Activated effector memory CD4-positive, alpha-beta T cell treated with Interleukin-2 at 50 U/mL for 16 hours (primary cell): ENCODE results near the gene KCNH8.

ENCODE experiments used
- DNase-seq: peaks from one replicate; pipeline ENCODE4 v3.0.0-alpha.2; 2020

The KCNH8 gene

GRCh38 chr3:19147905-19148767 lies at the start of gene KCNH8:
Gene KCNH8, plus strand, starts transcription at chr3:19148510. Its CDS starts 210 bp downstream, at chr3:19148720.
- DNase-seq = no peak

GRCh38 chr3:19102654-19103290 lies 45.5 kb upstream of the KCNH8 start:
- peak; percentile 47 for DNase-seq

GRCh38 chr3:19103510-19103909 lies 44.8 kb upstream of the KCNH8 start:
- DNase-seq = peak; percentile 4

GRCh38 chr3:19104459-19104858 lies 43.9 kb upstream of the KCNH8 start:
- DNase-seq = no peak

- DNase-seq = no peak
These were observed 42.5 kb upstream of the KCNH8 start for GRCh38 chr3:19105826-19106225.

- no peak for DNase-seq
These were observed 42.0 kb upstream of the KCNH8 start for GRCh38 chr3:19106307-19106706.

- DNase-seq = no peak
These were observed 40.6 kb upstream of the KCNH8 start for GRCh38 chr3:19107719-19108118.

GRCh38 chr3:19110335-19110895 lies 37.9 kb upstream of the KCNH8 start:
- DNase-seq = no peak

- DNase-seq = no peak
These were observed 33.8 kb upstream of the KCNH8 start for GRCh38 chr3:19114461-19114860.

GRCh38 chr3:19116239-19116638 lies 32.1 kb upstream of the KCNH8 start:
- no peak for DNase-seq

GRCh38 chr3:19124752-19125151 lies 23.6 kb upstream of the KCNH8 start:
- DNase-seq = no peak

- DNase-seq = no peak
These were observed 8.4 kb upstream of the KCNH8 start for GRCh38 chr3:19139863-19140262.

GRCh38 chr3:19146685-19147650 lies 1.3 kb upstream of the KCNH8 start:
- DNase-seq = peak; percentile 20

GRCh38 chr3:19148768-19149091 lies 420 bp downstream of the KCNH8 start:
- DNase-seq = no peak

GRCh38 chr3:19149368-19149767 lies 1.1 kb downstream of the KCNH8 start:
- DNase-seq = no peak

GRCh38 chr3:19151171-19151570 lies 2.9 kb downstream of the KCNH8 start:
- no peak for DNase-seq

GRCh38 chr3:19154693-19155250 lies 6.5 kb downstream of the KCNH8 start:
- DNase-seq = no peak

GRCh38 chr3:19155375-19155774 lies 7.1 kb downstream of the KCNH8 start:
- DNase-seq = no peak

GRCh38 chr3:19159966-19160635 lies 11.8 kb downstream of the KCNH8 start:
- DNase-seq = no peak

- DNase-seq = no peak
These were observed 17.3 kb downstream of the KCNH8 start for GRCh38 chr3:19165654-19166053.

- DNase-seq = no peak
These were observed 23.5 kb downstream of the KCNH8 start for GRCh38 chr3:19171794-19172193.

- DNase-seq = no peak
These were observed 25.6 kb downstream of the KCNH8 start for GRCh38 chr3:19173945-19174344.
